Mesenchymal stem cell (in vitro differentiated cells and primary cell): ENCODE data around the gene ZSWIM6.

Source experiments
- DNase-seq: peaks from one replicate; pipeline ENCODE4 v3.0.0-alpha.2; 2013
- H2AFZ ChIP-seq: one replicate; pipeline ENCODE4 v1.6.1; 2013; ENCODE audit warnings: low read depth, mild to moderate bottlenecking, control low read depth, inconsistent platforms, low read length, moderate library complexity
- H2AK5ac ChIP-seq: 2 replicates; pipeline ENCODE4 v1.6.1; 2013; ENCODE audit warnings: low read length, moderate library complexity, mild to moderate bottlenecking, inconsistent platforms; ENCODE audit not compliant: severe bottlenecking
- H2BK120ac ChIP-seq: one replicate; pipeline ENCODE4 v1.6.1; 2013; ENCODE audit warnings: low read depth, mild to moderate bottlenecking, inconsistent platforms, low read length, moderate library complexity
- H2BK12ac ChIP-seq, 2 experiments: one replicate each; pipeline ENCODE4 v1.6.1; 2013; ENCODE audit warnings: inconsistent platforms in 2 of 2, low read length in 2 of 2, mild to moderate bottlenecking in 2 of 2, moderate library complexity in 2 of 2, control low read depth in 1 of 2
- H2BK15ac ChIP-seq: one replicate; pipeline ENCODE4 v1.6.1; 2013; ENCODE audit warnings: mild to moderate bottlenecking, low read depth, inconsistent platforms; ENCODE audit not compliant: poor library complexity, severe bottlenecking
- H2BK5ac ChIP-seq: 2 replicates; pipeline ENCODE4 v1.6.1; 2013; ENCODE audit warnings: low read depth, mild to moderate bottlenecking, low read length, control low read depth, inconsistent platforms; ENCODE audit not compliant: poor library complexity, severe bottlenecking
- H3K14ac ChIP-seq, 2 experiments: one replicate each; pipeline ENCODE4 v1.6.1; 2013; ENCODE audit warnings: inconsistent platforms in 2 of 2, low read length in 2 of 2, control low read depth in 1 of 2, mild to moderate bottlenecking in 1 of 2, moderate library complexity in 1 of 2
- H3K18ac ChIP-seq, 2 experiments: one replicate each; pipeline ENCODE4 v1.6.1; 2013; ENCODE audit warnings: inconsistent platforms in 2 of 2, low read length in 2 of 2, control low read depth in 1 of 2, low read depth in 1 of 2, mild to moderate bottlenecking in 1 of 2
- H3K23ac ChIP-seq, 2 experiments: one replicate each; pipeline ENCODE4 v1.6.1; 2013; ENCODE audit warnings: inconsistent platforms in 2 of 2, low read length in 2 of 2, mild to moderate bottlenecking in 2 of 2, moderate library complexity in 2 of 2, control low read depth in 1 of 2
- H3K27ac ChIP-seq: 2 replicates; pipeline ENCODE4 v1.5.1; 2013; ENCODE audit warnings: mild to moderate bottlenecking, moderate library complexity, low read length, control low read depth, inconsistent platforms; ENCODE audit not compliant: poor library complexity, severe bottlenecking
- H3K27me3 ChIP-seq, 2 experiments: 2 replicates each; pipeline versions ENCODE4 v1.6.1 to v1.7.0; 2013; ENCODE audit warnings: low read length in 2 of 2, mild to moderate bottlenecking in 2 of 2, moderate library complexity in 2 of 2, control low read depth in 1 of 2, inconsistent platforms in 1 of 2; ENCODE audit not compliant: control insufficient read depth in 1 of 2, insufficient read depth in 1 of 2
- H3K36me3 ChIP-seq, 2 experiments: 2 replicates each; pipeline versions ENCODE4 v1.6.1 to v1.7.0; 2013; ENCODE audit warnings: low read length in 2 of 2, control low read depth in 1 of 2, inconsistent platforms in 1 of 2, low read depth in 1 of 2, mild to moderate bottlenecking in 1 of 2; ENCODE audit not compliant: insufficient read depth in 2 of 2, control insufficient read depth in 1 of 2
- H3K4ac ChIP-seq, 2 experiments: one replicate each; pipeline ENCODE4 v1.6.1; 2013; ENCODE audit warnings: inconsistent platforms in 2 of 2, low read length in 2 of 2, mild to moderate bottlenecking in 2 of 2, moderate library complexity in 2 of 2, control low read depth in 1 of 2, low read depth in 1 of 2
- H3K4me1 ChIP-seq: 2 replicates; pipeline ENCODE4 v1.6.1; 2013; ENCODE audit warnings: low read depth, low read length, control low read depth; ENCODE audit not compliant: control insufficient read depth, insufficient read depth
- H3K4me2 ChIP-seq: 2 replicates; pipeline ENCODE4 v1.6.1; 2013; ENCODE audit warnings: low read length, mild to moderate bottlenecking, inconsistent platforms; ENCODE audit not compliant: poor library complexity, severe bottlenecking
- H3K4me3 ChIP-seq, 2 experiments: 2 replicates each; pipeline versions ENCODE4 v1.5.1 to v1.7.0; 2013; ENCODE audit warnings: low read length in 2 of 2, mild to moderate bottlenecking in 2 of 2, control low read depth in 1 of 2, low read depth in 1 of 2; ENCODE audit not compliant: insufficient read depth in 1 of 2
- H3K79me1 ChIP-seq: replicated peaks from 2 replicates; pipeline ENCODE4 v1.6.1; 2013; ENCODE audit warnings: mild to moderate bottlenecking, control low read depth, low read length, inconsistent platforms; ENCODE audit not compliant: poor library complexity, severe bottlenecking
- H3K9ac ChIP-seq: 2 replicates; pipeline ENCODE4 v1.7.0; 2013; ENCODE audit warnings: mild to moderate bottlenecking, low read length, moderate library complexity
- H3K9me3 ChIP-seq: 2 replicates; pipeline ENCODE4 v1.7.0; 2013; ENCODE audit warnings: mild to moderate bottlenecking, low read length; ENCODE audit not compliant: control insufficient read depth
- H4K8ac ChIP-seq: one replicate; pipeline ENCODE4 v1.6.1; 2013; ENCODE audit warnings: inconsistent platforms, mild to moderate bottlenecking, low read length, moderate library complexity
- H4K91ac ChIP-seq: one replicate; pipeline ENCODE4 v1.6.1; 2013; ENCODE audit warnings: mild to moderate bottlenecking, low read length, inconsistent platforms
- WGBS: methylation state at CpG from one replicate; pipeline ENCODE4 v1.1.7; 2013; ENCODE audit warnings: mixed read lengths; 5-methylcytosine and 5-hydroxymethylcytosine counted together

The ZSWIM6 gene

DNA sequence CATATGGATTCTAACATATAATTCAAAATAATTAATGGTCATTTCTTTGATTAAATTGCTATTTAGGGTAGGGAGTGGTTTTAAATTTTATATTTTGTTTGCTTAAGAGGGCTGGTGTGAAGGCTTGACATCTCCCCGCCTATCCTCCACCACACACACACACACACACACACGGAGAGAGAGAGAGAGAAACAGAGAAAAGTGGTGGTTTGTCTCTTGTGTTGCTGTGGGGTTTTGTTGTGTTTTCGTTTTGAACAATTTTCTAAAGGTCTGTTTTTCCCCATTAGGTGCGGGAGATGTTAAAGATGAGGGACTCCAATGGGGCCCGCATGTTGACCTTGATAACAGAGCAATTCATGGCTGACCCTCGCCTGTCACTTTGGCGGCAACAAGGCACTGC lies 161.9 kb downstream of the ZSWIM6 start:
- Histone ChIP-seq H3K27me3 (no peaks in the 10 kb centered on the region), H4K91ac (no peak overlapping the region), H2BK15ac (no peak overlapping the region), H3K23ac (no peak overlapping the region), H3K9ac (no peak overlapping the region), H2AK5ac (no peak overlapping the region), H3K4ac (no peak overlapping the region), H3K4me3 (no peak overlapping the region), H4K8ac (no peak overlapping the region), H2BK120ac (no peak overlapping the region), H2BK12ac (no peak overlapping the region), H3K14ac (no peak overlapping the region), H3K4me2 (no peak overlapping the region), H3K79me1 (peaks cover 14% of the 10 kb centered on the region), H3K9me3 (no peaks in the 10 kb centered on the region), H3K36me3 (peaks cover 5 to 67% of the 10 kb centered on the region in 2 experiments), H3K27ac (no peak overlapping the region), H3K18ac (no peak overlapping the region), H2BK5ac (no peak overlapping the region), H3K4me1 (no peaks in the 10 kb centered on the region), H2AFZ (no peak overlapping the region)
- WGBS: 85% methylated on average over 5 of the region's 7 CpGs
- DNase-seq: no peak

DNA sequence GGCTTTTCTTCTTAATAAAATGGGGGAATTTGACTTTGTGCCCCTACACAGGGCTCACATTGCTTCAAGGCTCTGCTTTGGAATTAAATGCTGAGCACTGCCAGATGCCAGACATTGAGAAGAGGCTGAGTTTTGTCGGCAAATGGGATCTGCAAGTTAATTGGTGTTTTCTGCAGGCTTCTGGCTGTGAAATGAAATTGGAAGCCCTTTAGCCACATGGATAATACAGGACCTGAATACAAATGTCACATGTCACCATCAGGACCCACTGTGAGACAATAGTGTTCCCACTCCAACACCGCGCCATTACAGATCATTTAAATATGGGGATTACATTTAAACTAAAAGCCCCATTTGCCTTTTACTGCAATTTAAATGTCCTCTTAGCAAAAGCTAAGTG lies 164.4 kb downstream of the ZSWIM6 start:
- no peak for DNase-seq
- Histone ChIP-seq H3K27ac (no peak overlapping the region), H3K14ac (no peak overlapping the region), H3K4me1 (no peaks in the 10 kb centered on the region), H4K91ac (no peak overlapping the region), H3K36me3 (peaks cover 5 to 75% of the 10 kb centered on the region in 2 experiments), H3K27me3 (no peaks in the 10 kb centered on the region), H3K23ac (no peak overlapping the region), H3K79me1 (peaks cover 24% of the 10 kb centered on the region), H2BK12ac (no peak overlapping the region), H2BK15ac (no peak overlapping the region), H2AK5ac (no peak overlapping the region), H3K9me3 (no peaks in the 10 kb centered on the region), H2BK120ac (no peak overlapping the region), H2BK5ac (no peak overlapping the region), H3K4me2 (no peak overlapping the region), H3K9ac (no peak overlapping the region), H3K18ac (no peak overlapping the region), H3K4ac (no peak overlapping the region), H3K4me3 (no peak overlapping the region), H2AFZ (no peak overlapping the region), H4K8ac (no peak overlapping the region)
- WGBS: 89% methylated on average over 3 of the region's 3 CpGs

DNA sequence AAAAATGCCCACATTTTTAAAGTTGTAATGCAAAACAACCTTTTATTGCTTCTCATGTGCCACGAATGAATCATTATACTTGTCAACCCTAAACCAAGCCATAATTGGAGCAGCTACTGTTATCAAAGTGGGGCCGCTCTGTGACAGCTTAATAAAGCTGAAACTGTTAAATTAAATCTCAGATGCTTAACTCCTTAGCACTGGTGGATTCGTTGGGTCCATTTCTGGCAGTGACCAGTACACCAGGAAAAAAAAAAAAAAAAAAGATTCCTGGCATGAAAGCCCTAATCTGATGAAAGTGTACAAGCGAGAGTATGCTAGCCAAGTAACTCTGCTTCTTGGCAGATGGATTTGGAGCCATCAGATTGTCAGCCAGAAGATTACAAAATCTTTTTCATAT lies 164.8 kb downstream of the ZSWIM6 start:
- Histone ChIP-seq H4K91ac (no peak overlapping the region), H3K18ac (no peak overlapping the region), H2BK12ac (no peak overlapping the region), H3K4me2 (no peak overlapping the region), H2AK5ac (no peak overlapping the region), H3K36me3 (peaks cover 5 to 79% of the 10 kb centered on the region in 2 experiments), H3K23ac (no peak overlapping the region), H3K14ac (no peak overlapping the region), H3K9ac (no peak overlapping the region), H3K4ac (no peak overlapping the region), H2BK5ac (no peak overlapping the region), H3K4me1 (no peaks in the 10 kb centered on the region), H3K4me3 (no peak overlapping the region), H4K8ac (no peak overlapping the region), H3K27ac (no peak overlapping the region), H2BK15ac (no peak overlapping the region), H3K79me1 (peaks cover 25% of the 10 kb centered on the region), H2BK120ac (no peak overlapping the region), H3K9me3 (no peaks in the 10 kb centered on the region), H2AFZ (no peak overlapping the region), H3K27me3 (no peaks in the 10 kb centered on the region)
- 93% methylated on average over 4 of the region's 4 CpGs for WGBS
- DNase-seq: no peak

DNA sequence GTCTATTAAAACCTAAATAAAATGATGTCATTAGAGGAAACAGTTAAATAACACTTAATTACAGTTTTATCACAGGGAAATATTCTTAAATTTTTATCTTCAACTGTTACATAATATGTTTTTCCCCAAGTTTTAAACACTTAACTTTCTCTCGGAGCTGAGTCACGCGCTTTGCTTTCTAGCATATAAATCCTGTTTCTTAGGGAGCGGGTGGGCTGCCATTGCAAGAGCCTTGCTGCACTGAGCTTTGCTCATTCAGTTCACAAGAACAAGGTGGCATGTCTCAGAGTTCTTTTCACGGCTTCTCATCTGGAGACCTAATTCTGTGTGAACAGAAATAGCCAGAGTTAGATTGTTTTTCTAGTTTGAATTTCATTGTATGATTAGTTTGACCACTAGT lies 166.1 kb downstream of the ZSWIM6 start:
- Histone ChIP-seq H2BK5ac (no peak overlapping the region), H2AK5ac (no peak overlapping the region), H4K8ac (no peak overlapping the region), H2BK15ac (no peak overlapping the region), H3K27ac (no peak overlapping the region), H4K91ac (no peak overlapping the region), H3K4me1 (no peaks in the 10 kb centered on the region), H2BK12ac (no peak overlapping the region), H3K9ac (no peak overlapping the region), H3K4me2 (no peak overlapping the region), H3K9me3 (no peaks in the 10 kb centered on the region), H3K4me3 (no peak overlapping the region), H2AFZ (no peak overlapping the region), H3K4ac (no peak overlapping the region), H2BK120ac (no peak overlapping the region), H3K23ac (no peak overlapping the region), H3K79me1 (peaks cover 34% of the 10 kb centered on the region), H3K27me3 (no peaks in the 10 kb centered on the region), H3K14ac (no peak overlapping the region), H3K36me3 (peaks cover 8 to 83% of the 10 kb centered on the region in 2 experiments), H3K18ac (no peak overlapping the region)
- no peak for DNase-seq
- 95% methylated on average over 5 of the region's 5 CpGs for WGBS
